Brain microvascular endothelial cell (primary cell): ENCODE results near the gene NRCAM.

Experiments
- DNase-seq: peaks from one replicate; pipeline ENCODE4 v3.0.0-alpha.2; 2020
- H3K27ac ChIP-seq: fragments of 250-450 bp; sonication (Bioruptor Pico); 2 replicates; pipeline ENCODE4 v1.5.1; 2020; ENCODE audit warnings: mild to moderate bottlenecking, moderate library complexity
- H3K27me3 ChIP-seq: fragments of 250-450 bp; sonication (Bioruptor Pico); replicated peaks from 2 replicates; pipeline ENCODE4 v1.5.1; 2020; ENCODE audit warnings: mild to moderate bottlenecking
- H3K36me3 ChIP-seq: fragments of 250-450 bp; sonication (Bioruptor Pico); replicated peaks from 2 replicates; pipeline ENCODE4 v1.5.1; 2020; ENCODE audit warnings: mild to moderate bottlenecking
- H3K4me3 ChIP-seq: 2 replicates; pipeline ENCODE4 v1.5.1; 2011; ENCODE audit warnings: low read depth, mild to moderate bottlenecking, control low read depth, low read length, moderate library complexity
- in situ Hi-C: cut with HindIII; loops from 2 replicates; pipeline ENCODE4 v1.10.0; 2017; ENCODE audit warnings: low sequenced_read_pairs, low pct_ligation_motif_present
- TF ChIP-seq, protein P1 (sequence below): IDR thresholded peaks from 2 replicates; pipeline ENCODE4 v1.5.1; 2011; ENCODE audit warnings: low read depth, mild to moderate bottlenecking, moderate library complexity, low read length, control low read depth, inconsistent platforms; ENCODE audit errors: missing control alignments

Gene NRCAM

DNA sequence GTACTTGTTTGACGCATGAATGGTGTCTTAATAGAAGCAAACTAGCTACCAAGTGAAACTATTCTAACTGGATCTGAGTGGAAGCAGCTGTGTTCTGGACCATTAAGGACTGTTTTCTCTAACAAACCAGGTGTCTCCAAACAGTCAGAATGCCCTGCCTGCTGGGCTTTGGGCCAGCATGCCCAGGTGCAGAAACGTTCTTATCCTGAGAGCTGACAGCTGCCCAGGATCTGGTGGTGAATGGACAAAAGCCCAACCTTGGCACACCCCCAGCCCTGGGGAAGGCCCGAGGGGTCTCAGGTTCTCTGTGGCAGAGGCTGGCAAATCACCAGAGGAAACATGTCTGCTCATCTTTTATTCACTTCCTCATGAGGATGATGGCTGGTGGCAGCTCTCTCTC is 277.8 kb downstream of the NRCAM start:
- DNase-seq, result no peak
- no peak overlapping the region for H3K4me3 ChIP-seq
- TF ChIP-seq, protein P1, sequence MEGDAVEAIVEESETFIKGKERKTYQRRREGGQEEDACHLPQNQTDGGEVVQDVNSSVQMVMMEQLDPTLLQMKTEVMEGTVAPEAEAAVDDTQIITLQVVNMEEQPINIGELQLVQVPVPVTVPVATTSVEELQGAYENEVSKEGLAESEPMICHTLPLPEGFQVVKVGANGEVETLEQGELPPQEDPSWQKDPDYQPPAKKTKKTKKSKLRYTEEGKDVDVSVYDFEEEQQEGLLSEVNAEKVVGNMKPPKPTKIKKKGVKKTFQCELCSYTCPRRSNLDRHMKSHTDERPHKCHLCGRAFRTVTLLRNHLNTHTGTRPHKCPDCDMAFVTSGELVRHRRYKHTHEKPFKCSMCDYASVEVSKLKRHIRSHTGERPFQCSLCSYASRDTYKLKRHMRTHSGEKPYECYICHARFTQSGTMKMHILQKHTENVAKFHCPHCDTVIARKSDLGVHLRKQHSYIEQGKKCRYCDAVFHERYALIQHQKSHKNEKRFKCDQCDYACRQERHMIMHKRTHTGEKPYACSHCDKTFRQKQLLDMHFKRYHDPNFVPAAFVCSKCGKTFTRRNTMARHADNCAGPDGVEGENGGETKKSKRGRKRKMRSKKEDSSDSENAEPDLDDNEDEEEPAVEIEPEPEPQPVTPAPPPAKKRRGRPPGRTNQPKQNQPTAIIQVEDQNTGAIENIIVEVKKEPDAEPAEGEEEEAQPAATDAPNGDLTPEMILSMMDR, result no peak
- no peaks in the 10 kb centered on the region for H3K27me3 ChIP-seq
- no peaks in the 10 kb centered on the region for H3K36me3 ChIP-seq
- H3K27ac ChIP-seq, result no peak overlapping the region
- in situ Hi-C loops, result loop anchor here (25.0 kb wide), 1 partner anchor 284 kb away; the partner anchor contains the start of gene NRCAM

DNA sequence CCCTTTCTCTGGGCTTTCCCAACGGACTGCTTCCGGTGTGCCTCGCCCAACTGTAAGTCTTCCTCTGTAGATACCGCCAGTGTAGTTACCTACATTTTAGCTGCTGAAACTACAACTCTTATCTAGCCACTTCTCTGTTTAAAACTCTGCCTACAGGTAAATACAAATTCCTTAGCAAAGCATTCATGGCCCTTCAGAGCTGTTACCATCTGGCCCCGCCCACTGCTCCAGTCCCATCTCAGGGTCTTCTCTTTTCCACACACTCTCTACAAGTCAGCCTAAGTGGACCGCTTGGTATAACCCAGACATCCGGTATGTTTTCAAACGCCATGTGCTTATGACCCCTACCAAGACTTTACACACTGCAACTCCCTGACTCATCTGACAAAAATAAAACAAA is 285.1 kb downstream of the NRCAM start:
- in situ Hi-C loops, result no loop called here
- Histone ChIP-seq H3K36me3 (no peaks in the 10 kb centered on the region), H3K27ac (no peak overlapping the region), H3K27me3 (no peaks in the 10 kb centered on the region), H3K4me3 (no peak overlapping the region)
- TF ChIP-seq, protein P1, result no peak
- DNase-seq, result no peak

DNA sequence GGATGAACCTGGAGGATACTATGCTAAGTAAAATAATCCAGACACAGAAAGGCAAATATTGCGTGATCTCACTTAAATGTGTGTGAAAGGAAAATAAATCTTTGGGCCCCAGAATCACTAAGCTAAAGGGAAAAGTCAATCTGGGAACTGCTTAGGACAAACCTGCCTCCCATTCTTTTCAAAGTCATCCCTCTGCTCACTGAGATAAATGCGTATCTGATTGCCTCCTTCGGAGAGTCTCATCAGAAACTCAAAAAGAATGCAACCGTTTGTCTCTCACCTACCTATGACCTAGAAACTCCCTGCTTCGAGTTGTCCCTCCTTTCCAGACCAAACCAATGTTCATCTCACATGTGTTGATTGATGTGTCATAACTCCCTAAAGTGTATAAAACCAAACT is 286.0 kb downstream of the NRCAM start:
- no peak overlapping the region for H3K4me3 ChIP-seq
- H3K27me3 ChIP-seq, result no peaks in the 10 kb centered on the region
- no peak for DNase-seq
- no peak overlapping the region for H3K27ac ChIP-seq
- H3K36me3 ChIP-seq, result no peaks in the 10 kb centered on the region
- TF ChIP-seq, protein P1, result no peak
- in situ Hi-C loops, result no loop called here

DNA sequence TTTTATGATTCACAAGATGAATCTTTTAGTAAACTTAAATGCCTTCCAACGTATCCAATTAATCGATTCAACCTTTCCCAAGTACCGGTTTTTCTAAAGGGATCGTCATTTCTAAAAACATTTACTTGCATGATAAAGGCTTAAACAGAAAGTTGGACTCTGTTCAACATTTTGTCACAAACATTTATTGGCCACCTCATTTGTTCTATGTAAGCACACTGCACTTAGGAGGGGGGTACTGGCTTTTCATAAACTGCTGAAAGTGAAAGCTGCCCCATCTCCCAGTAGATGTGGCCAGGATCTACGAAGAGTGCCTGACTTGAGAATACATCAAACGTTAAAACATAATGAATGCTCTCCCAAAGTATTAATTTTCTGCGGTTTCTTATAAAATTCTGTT is 288.8 kb downstream of the NRCAM start:
- no peak overlapping the region for H3K4me3 ChIP-seq
- no peaks in the 10 kb centered on the region for H3K27me3 ChIP-seq
- no peak overlapping the region for H3K27ac ChIP-seq
- no peaks in the 10 kb centered on the region for H3K36me3 ChIP-seq
- in situ Hi-C loops, result no loop called here
- no peak for DNase-seq
- TF ChIP-seq, protein P1, result no peak

DNA sequence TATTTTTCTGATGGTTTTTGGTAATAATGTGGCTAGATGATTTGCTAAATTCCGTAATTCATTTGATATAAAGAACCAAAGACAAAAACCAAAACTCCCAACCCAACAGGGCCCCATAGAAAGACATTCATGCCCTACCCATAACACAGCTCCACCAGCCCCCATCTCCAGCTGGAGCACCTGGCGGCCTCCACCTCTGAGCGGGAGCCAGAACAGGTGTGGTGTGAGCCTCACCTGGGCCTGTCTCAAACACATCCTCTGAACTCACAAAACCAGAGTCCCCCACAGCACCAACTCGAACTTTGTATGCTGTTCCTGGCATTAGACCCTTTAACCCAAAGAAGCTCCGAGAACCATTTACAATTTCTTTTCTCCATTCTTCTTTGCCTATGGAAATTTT is 289.5 kb downstream of the NRCAM start:
- H3K4me3 ChIP-seq, result no peak overlapping the region
- H3K27me3 ChIP-seq, result no peaks in the 10 kb centered on the region
- H3K36me3 ChIP-seq, result no peaks in the 10 kb centered on the region
- no peak for DNase-seq
- no peak overlapping the region for H3K27ac ChIP-seq
- TF ChIP-seq, protein P1, result no peak
- in situ Hi-C loops, result no loop called here

DNA sequence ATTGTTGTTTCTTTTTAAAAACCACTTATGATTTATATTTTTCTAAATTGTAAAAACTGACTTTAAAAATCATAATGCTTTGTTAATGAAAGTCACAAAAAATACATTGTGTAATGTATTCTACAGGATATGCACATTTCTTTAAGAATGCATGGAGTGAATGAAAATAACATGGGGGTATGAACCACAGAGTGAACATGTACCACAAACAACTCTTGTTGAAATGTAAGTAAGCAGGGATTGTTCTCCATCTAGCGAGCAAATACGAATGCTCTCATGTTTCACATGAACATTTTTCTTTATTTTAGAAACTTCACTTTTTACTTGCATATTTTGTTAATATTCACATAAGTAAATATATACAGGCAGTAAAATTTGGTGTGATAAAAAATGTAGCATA is 290.5 kb downstream of the NRCAM start:
- TF ChIP-seq, protein P1, result no peak
- Histone ChIP-seq H3K36me3 (no peaks in the 10 kb centered on the region), H3K27me3 (no peaks in the 10 kb centered on the region), H3K4me3 (no peak overlapping the region), H3K27ac (no peak overlapping the region)
- in situ Hi-C loops, result no loop called here
- no peak for DNase-seq
